ENCODE measurements around the gene SASH1. TPM values are rescaled to one million over a fixed set of nuclear protein-coding genes. Genes with fewer than 3 reads are reported as not detected.

The SASH1 gene
- total and polyA plus RNA-seq, 2 of the 8 experiments (the other 6 are each of a cell fraction or from before 2014, with no cell fraction given) = 6.0 to 20.2 TPM

GRCh38 chr6:148538261-148539190 lies 195.9 kb downstream of the SASH1 start (continued):
- TF ChIP-seq RXRA (IDR thresholded peaks at IDR 0.05; ENCODE audit: insufficient read depth, low read depth, low read length) = no peak
- TF ChIP-seq RFX5 (IDR thresholded peaks at IDR 0.05; ENCODE audit: borderline replicate concordance, low read depth, low read length) = no peak
- TF ChIP-seq SP1 (IDR thresholded peaks at IDR 0.05; ENCODE audit: low read depth, low read length) = no peak
- TF ChIP-seq ATF2 (IDR thresholded peaks at IDR 0.05; ENCODE audit: low read length) = no peak

Measured in H1 (cell line).